Heart right ventricle (tissue), 16 donors: ENCODE measurements around the gene HLX. TPM values are rescaled to one million over a fixed set of nuclear protein-coding genes. Genes with fewer than 3 reads are reported as not detected.
A peak's percentile ranks its signal among the peaks of the same experiment; 100 is the strongest.

ENCODE experiments used
- ATAC-seq, 8 donors: fragments of 200-7000 bp; cut with Tn5 transposase; one replicate each; pipeline ENCODE4 v1.9.1; 2020; ENCODE audit warnings: mild to moderate bottlenecking in 8 of 8, moderate library complexity in 8 of 8, moderate number of reproducible peaks in 1 of 8
- DNase-seq, 2 donors: peaks; one replicate each; pipeline ENCODE4 v3.0.0-alpha.2; 2020
- H3K27ac ChIP-seq, 10 donors: fragments of 200-600 bp; sonication (generic) in 2 of 10; one replicate each; pipeline versions ENCODE4 v1.5.0 to v1.8.0; 2020 to 2022; ENCODE audit warnings: mild to moderate bottlenecking in 3 of 10
- H3K27me3 ChIP-seq, 7 donors: fragments of 200-600 bp; one replicate each; pipeline ENCODE4 v1.8.0; 2021 to 2022; ENCODE audit warnings: mild to moderate bottlenecking in 2 of 7
- H3K36me3 ChIP-seq, 9 donors: fragments of 200-600 bp; sonication (generic) in 1 of 9; one replicate each; pipeline versions ENCODE4 v1.5.0 to v1.8.0; 2020 to 2022; ENCODE audit warnings: mild to moderate bottlenecking in 2 of 9
- H3K4me1 ChIP-seq, 9 donors: fragments of 200-600 bp; sonication (generic) in 1 of 9; one replicate each; pipeline versions ENCODE4 v1.5.0 to v1.8.0; 2020 to 2022; ENCODE audit warnings: mild to moderate bottlenecking in 4 of 9
- H3K4me3 ChIP-seq, 10 donors: fragments of 200-600 bp; sonication (generic) in 2 of 10; one replicate each; pipeline versions ENCODE4 v1.5.0 to v1.8.0; 2020 to 2022; ENCODE audit warnings: mild to moderate bottlenecking in 7 of 10, moderate library complexity in 2 of 10
- H3K9me3 ChIP-seq, 11 donors: fragments of 200-600 bp in 10 of 11; sonication (generic) in 2 of 11; one replicate each; pipeline versions ENCODE4 v1.5.0 to v1.8.0; 2013 to 2022; ENCODE audit warnings: mild to moderate bottlenecking in 2 of 11, control low read depth in 1 of 11, moderate library complexity in 1 of 11
- CTCF ChIP-seq, 9 donors: fragments of 200-600 bp; sonication (generic) in 2 of 9; IDR thresholded peaks; one replicate each; pipeline versions ENCODE4 v1.5.0 to v1.8.0; 2021 to 2022; ENCODE audit warnings: antibody characterized with exemption in 9 of 9, mild to moderate bottlenecking in 5 of 9, moderate library complexity in 1 of 9
- WGBS, 2 donors: extraction: QIAGEN DNeasy Blood & Tissue Kit; methylation state at CpG; one replicate each; pipeline ENCODE4 v1.1.7; 2013; ENCODE audit warnings: inconsistent platforms in 1 of 2; 5-methylcytosine and 5-hydroxymethylcytosine counted together
- intact Hi-C, 10 donors: fragments of 100-400 bp; cut with DNase I; formaldehyde crosslinking; loops; one replicate each; pipeline versions ENCODE4 v1.11.1 to v1.14.2; 2022
- long read RNA-seq, 3 donors: library from polyadenylated mRNA; unstranded; transcript quantifications; one replicate each; pipeline ENCODE4 v2.0.0, GENCODE V29; 2020 to 2021
- polyA plus RNA-seq, 2 donors: library from polyadenylated mRNA; stranded (reverse); fragments of 200-250 nt; gene quantifications; one replicate each; pipeline ENCODE4 v1.2.3, GENCODE V29; 2013
- total RNA-seq, 10 donors: library from RNA; stranded (reverse); fragmentation: NEBNext Ultra II Directional in 3 of 10; extraction: Animal tissue kit (Norgen Biotek cat#: 25700) in 3 of 10; gene quantifications; one replicate each; pipeline versions ENCODE4 v1.2.1 to v1.2.4, GENCODE V29; 2021 to 2023
- donor health status: Arrhythmogenic right ventricular cardiomyopathy.
- donor health status: ischemic (EF 13 %, LVEDD 7.1; RV severe dilation, severe dysfunction).
- donor health status: healthy with polysubstance abuse.
- donor health status: DM: no; HTN: yes; CAD: no.
- donor health status: DM: no; HTN: no; CAD: no.
- donor health status: ischemic (EF 25% LVEDD 6.9; RV normal size, moderate dysfunction).
- donor health status: ischemic (EF 25% LVEDD 5.7; RV mildly dilated, moderate dysfunction).
- donor health status: healthy.
- donor health status: DM: yes; HTN: yes; CAD: no.
- donor health status: Ischemic cardiomyopathy.
- donor health status: ischemic (EF 35%, LVEDD 5.7; RV mildly dilated, moderate dysfunction).
- donor health status: nonischemic (EF 11% LVEDD 7.7; RV severe dilation, severe dysfunction).
- donor health status: DM: yes; HTN: yes; CAD: no.
- donor health status: PGD.
- donor health status: ischemic (EF 29% LVEDD 5.4; RV normal size, mild dysfunction).
- donor health status: nonischemic (EF 23%, LVEDD 6.1; RV moderate dilation, normal function).

Gene HLX
- total RNA-seq (10 to 100 TPM in 2 of 10 donors, 1 to 10 TPM in 8; 4.3 to 13.8 (median 6.7) TPM), polyA plus RNA-seq (10 to 100 TPM in 1 of 2 donors, 1 to 10 TPM in 1; 4.8 to 10.1 TPM)
- long read RNA-seq, donor 1, transcript HLX-201 (4 exons, 2,280 nt): major isoform, 8 of 8 reads
- long read RNA-seq, donor 1, partial matches to known transcripts: 0 of 8 reads
- long read RNA-seq, donor 1, other reads (novel, unspliced or antisense): 0 of 8 reads
- long read RNA-seq, donor 2, transcript HLX-201 (4 exons, 2,280 nt): major isoform, 10 of 11 reads
- long read RNA-seq, donor 2, partial matches to known transcripts: 0 of 11 reads
- long read RNA-seq, donor 2, other reads (novel, unspliced or antisense): 1 of 11 reads
- long read RNA-seq, donor 3, full-length matches to known transcripts: 22 of 22 reads
- long read RNA-seq, donor 3, partial matches to known transcripts: 0 of 22 reads
- long read RNA-seq, donor 3, other reads (novel, unspliced or antisense): 0 of 22 reads

- intact Hi-C loops: loop anchor here in 6 of 10 donors (5.0 to 10.0 kb wide), 7 partner anchors 67 to 556 kb away; no protein-coding TSS in a partner anchor
- DNase-seq (peak; percentile 90 to 95), ATAC-seq (peak; percentile 87 to 95 (median 92))
- no peaks in the 10 kb centered on the region for H3K9me3 ChIP-seq
- peaks cover 0 to 26% (median 0%) of the 10 kb centered on the region in 7 donors for H3K27me3 ChIP-seq
- H3K27ac ChIP-seq: peak within 1 kb of the TSS; percentile 94 to 99 (median 97)
- peaks cover 0 to 23% (median 13%) of the 10 kb centered on the region in 9 donors for H3K36me3 ChIP-seq
- peaks cover 0 to 71% (median 37%) of the 10 kb centered on the region in 9 donors for H3K4me1 ChIP-seq
- no peak for TF ChIP-seq CTCF (IDR thresholded peaks at IDR 0.05)
- WGBS, 2 donors: 0 to 1% methylated on average over 26 of the region's 26 CpGs
- peak within 1 kb of the TSS; percentile 70 to 98 (median 80) for H3K4me3 ChIP-seq
Measured at GRCh38 chr1:220879076-220879508, at the start of gene HLX. Gene HLX (plus strand): TSS chr1:220879443. CDS start chr1:220879858, 415 bp downstream.

GRCh38 chr1:220833436-220833835 lies 45.8 kb upstream of the HLX start:
- Histone ChIP-seq H3K27ac (no peak overlapping the region), H3K4me3 (no peak overlapping the region), H3K27me3 (no peaks in the 10 kb centered on the region), H3K36me3 (no peaks in the 10 kb centered on the region), H3K4me1 (peaks cover 0 to 32% (median 14%) of the 10 kb centered on the region in 9 donors), H3K9me3 (peaks cover 0 to 4% (median 0%) of the 10 kb centered on the region in 11 donors)
- no peak for ATAC-seq
- intact Hi-C loops: no loop called here
- no peak for DNase-seq
- no peak for TF ChIP-seq CTCF (IDR thresholded peaks at IDR 0.05)
- 77 to 91% methylated on average over 2 of the region's 2 CpGs for WGBS, 2 donors

GRCh38 chr1:220834155-220834870 lies 44.9 kb upstream of the HLX start:
- WGBS, 2 donors: 89 to 98% methylated on average over 4 of the region's 4 CpGs
- intact Hi-C loops: no loop called here
- no peak for ATAC-seq
- H3K9me3 ChIP-seq: peaks cover 0 to 4% (median 0%) of the 10 kb centered on the region in 11 donors
- H3K27ac ChIP-seq: no peak overlapping the region
- H3K27me3 ChIP-seq: no peaks in the 10 kb centered on the region
- no peak for TF ChIP-seq CTCF (IDR thresholded peaks at IDR 0.05)
- H3K4me3 ChIP-seq: no peak overlapping the region
- H3K36me3 ChIP-seq: no peaks in the 10 kb centered on the region
- no peak for DNase-seq
- peaks cover 0 to 32% (median 12%) of the 10 kb centered on the region in 9 donors for H3K4me1 ChIP-seq

- peaks cover 0 to 3% (median 0%) of the 10 kb centered on the region in 11 donors for H3K9me3 ChIP-seq
Measured at GRCh38 chr1:220838578-220838977, 40.7 kb upstream of the HLX start.

More at GRCh38 chr1:220838578-220838977, 40.7 kb upstream of the HLX start:
- no peak for ATAC-seq
- no peak for TF ChIP-seq CTCF (IDR thresholded peaks at IDR 0.05)
- peaks cover 0 to 44% (median 26%) of the 10 kb centered on the region in 9 donors for H3K4me1 ChIP-seq
- H3K36me3 ChIP-seq: no peaks in the 10 kb centered on the region
- H3K27ac ChIP-seq: no peak overlapping the region
- no peak for DNase-seq
- H3K27me3 ChIP-seq: no peaks in the 10 kb centered on the region
- intact Hi-C loops: no loop called here
- 94% methylated on average over 5 of the region's 5 CpGs for WGBS, 2 donors
- no peak overlapping the region for H3K4me3 ChIP-seq
